MM.1S (cell line): ENCODE data around the gene COL11A2.

ENCODE experiments used
- DNase-seq: peaks from one replicate; pipeline ENCODE4 v3.0.0-alpha.2; 2015
- H2AFZ ChIP-seq: fragments of 300-600 bp; sonication (generic); 2 replicates; pipeline ENCODE4 v1.6.0; 2016; ENCODE audit warnings: antibody characterized with exemption, low read length
- H3F3A ChIP-seq: fragments of 300-600 bp; sonication (generic); 2 replicates; pipeline ENCODE4 v1.6.1; 2016; ENCODE audit warnings: mild to moderate bottlenecking, antibody characterized with exemption, low read length, moderate library complexity, mixed read lengths; ENCODE audit not compliant: insufficient read depth
- H3K27ac ChIP-seq: fragments of 300-600 bp; sonication (generic); 2 replicates; pipeline ENCODE4 v1.5.1; 2016; ENCODE audit warnings: mild to moderate bottlenecking, low read length
- H3K27me3 ChIP-seq: fragments of 300-600 bp; sonication (generic); replicated peaks from 2 replicates; pipeline ENCODE4 v1.6.0; 2016; ENCODE audit warnings: low read length; ENCODE audit not compliant: insufficient read depth
- H3K36me3 ChIP-seq: fragments of 300-600 bp; sonication (generic); replicated peaks from 2 replicates; pipeline ENCODE4 v1.6.1; 2016; ENCODE audit warnings: mild to moderate bottlenecking, low read length, mixed read lengths; ENCODE audit not compliant: insufficient read depth
- H3K4me1 ChIP-seq: fragments of 300-600 bp; sonication (generic); 2 replicates; pipeline ENCODE4 v1.6.1; 2016; ENCODE audit warnings: low read length, mixed read lengths
- H3K4me2 ChIP-seq: fragments of 300-600 bp; sonication (generic); 2 replicates; pipeline ENCODE4 v1.6.0; 2016; ENCODE audit warnings: low read depth, low read length
- H3K4me3 ChIP-seq: fragments of 300-600 bp; sonication (generic); 2 replicates; pipeline ENCODE4 v1.5.1; 2016; ENCODE audit warnings: low read length, mixed read lengths
- H3K79me2 ChIP-seq: fragments of 300-600 bp; sonication (generic); 2 replicates; pipeline ENCODE4 v1.6.1; 2016; ENCODE audit warnings: mixed run types, low read length, mixed read lengths
- H3K9ac ChIP-seq: fragments of 300-600 bp; sonication (generic); 2 replicates; pipeline ENCODE4 v1.6.1; 2016; ENCODE audit warnings: low read length, mixed read lengths
- H3K9me2 ChIP-seq: fragments of 300-600 bp; sonication (generic); replicated peaks from 2 replicates; pipeline ENCODE4 v1.6.1; 2016; ENCODE audit warnings: mild to moderate bottlenecking, low read length, mixed read lengths; ENCODE audit not compliant: insufficient read depth
- H3K9me3 ChIP-seq: fragments of 300-600 bp; sonication (generic); replicated peaks from 2 replicates; pipeline ENCODE4 v1.6.1; 2016; ENCODE audit warnings: mild to moderate bottlenecking, low read length, mixed read lengths; ENCODE audit not compliant: insufficient read depth
- H4K20me1 ChIP-seq: fragments of 300-600 bp; sonication (generic); 2 replicates; pipeline ENCODE4 v1.6.1; 2016; ENCODE audit warnings: mild to moderate bottlenecking, low read length, moderate library complexity, mixed read lengths; ENCODE audit not compliant: insufficient read depth
- EZH2 ChIP-seq: fragments of 300-600 bp; sonication (generic); optimal IDR thresholded peaks from 2 replicates; pipeline ENCODE3; 2017; ENCODE audit warnings: low read depth, mild to moderate bottlenecking, antibody characterized with exemption, low read length, mixed read lengths
- EZH2phosphoT487 ChIP-seq: fragments of 300-600 bp; sonication (generic); IDR thresholded peaks from 2 replicates; pipeline ENCODE4 v1.6.1; 2018; ENCODE audit warnings: antibody characterized with exemption, low read length
- TF ChIP-seq, protein P1 (sequence below): fragments of 300-600 bp; sonication (generic); IDR thresholded peaks from 2 replicates; pipeline ENCODE4 v1.5.1; 2016; ENCODE audit warnings: antibody characterized with exemption, low read length, mixed read lengths

COL11A2 gene

DNA sequence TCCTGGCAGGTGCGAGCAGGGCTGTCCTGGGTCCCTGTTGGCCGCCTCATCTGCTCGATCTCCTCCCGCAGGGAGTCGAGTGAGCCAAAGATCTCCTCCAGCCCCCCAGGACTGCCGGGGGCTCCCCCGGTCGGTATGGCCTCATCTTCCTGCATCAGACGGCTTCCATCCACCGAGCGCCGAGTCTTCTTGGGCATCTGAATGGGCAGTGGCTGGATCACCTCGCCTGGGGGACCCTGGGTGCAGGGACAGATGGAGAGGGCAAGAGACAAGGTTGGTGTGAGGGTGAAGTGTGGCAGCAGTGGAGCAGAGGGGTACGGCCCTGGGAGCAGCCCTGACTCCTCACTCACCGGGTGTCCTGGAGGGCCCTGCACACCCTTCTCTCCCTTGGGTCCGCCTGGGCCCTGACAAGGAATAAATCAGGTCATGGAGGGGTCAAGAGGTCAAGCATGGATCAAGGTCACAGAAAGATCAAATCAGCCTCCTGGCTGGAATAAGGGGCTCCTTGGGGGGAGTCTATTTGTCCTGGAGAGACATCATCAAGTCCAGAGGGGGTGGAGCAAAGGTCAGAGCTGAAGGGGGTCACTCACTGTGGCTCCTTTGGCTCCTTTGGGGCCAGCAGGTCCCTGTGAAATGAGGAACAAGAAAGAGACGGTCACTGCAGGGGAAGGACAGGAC is 26.5 kb downstream of the COL11A2 start:
- Histone ChIP-seq H3K4me3 (no peak overlapping the region), H3K36me3 (no peaks in the 10 kb centered on the region), H3K9me2 (no peaks in the 10 kb centered on the region), H3K9me3 (no peaks in the 10 kb centered on the region), H3K4me1 (peaks cover 6% of the 10 kb centered on the region; the same call in 1 of the 2 replicates), H3K9ac (no peak overlapping the region), H4K20me1 (no peaks in the 10 kb centered on the region), H3K4me2 (no peak overlapping the region), H3K79me2 (no peaks in the 10 kb centered on the region), H3K27ac (no peak overlapping the region), H2AFZ (no peak overlapping the region), H3K27me3 (peaks cover 24% of the 10 kb centered on the region), H3F3A (no peaks in the 10 kb centered on the region)
- no peak for DNase-seq
- TF ChIP-seq EZH2 (no peak), EZH2phosphoT487 (no peak)
- TF ChIP-seq, protein P1, sequence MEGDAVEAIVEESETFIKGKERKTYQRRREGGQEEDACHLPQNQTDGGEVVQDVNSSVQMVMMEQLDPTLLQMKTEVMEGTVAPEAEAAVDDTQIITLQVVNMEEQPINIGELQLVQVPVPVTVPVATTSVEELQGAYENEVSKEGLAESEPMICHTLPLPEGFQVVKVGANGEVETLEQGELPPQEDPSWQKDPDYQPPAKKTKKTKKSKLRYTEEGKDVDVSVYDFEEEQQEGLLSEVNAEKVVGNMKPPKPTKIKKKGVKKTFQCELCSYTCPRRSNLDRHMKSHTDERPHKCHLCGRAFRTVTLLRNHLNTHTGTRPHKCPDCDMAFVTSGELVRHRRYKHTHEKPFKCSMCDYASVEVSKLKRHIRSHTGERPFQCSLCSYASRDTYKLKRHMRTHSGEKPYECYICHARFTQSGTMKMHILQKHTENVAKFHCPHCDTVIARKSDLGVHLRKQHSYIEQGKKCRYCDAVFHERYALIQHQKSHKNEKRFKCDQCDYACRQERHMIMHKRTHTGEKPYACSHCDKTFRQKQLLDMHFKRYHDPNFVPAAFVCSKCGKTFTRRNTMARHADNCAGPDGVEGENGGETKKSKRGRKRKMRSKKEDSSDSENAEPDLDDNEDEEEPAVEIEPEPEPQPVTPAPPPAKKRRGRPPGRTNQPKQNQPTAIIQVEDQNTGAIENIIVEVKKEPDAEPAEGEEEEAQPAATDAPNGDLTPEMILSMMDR = no peak

DNA sequence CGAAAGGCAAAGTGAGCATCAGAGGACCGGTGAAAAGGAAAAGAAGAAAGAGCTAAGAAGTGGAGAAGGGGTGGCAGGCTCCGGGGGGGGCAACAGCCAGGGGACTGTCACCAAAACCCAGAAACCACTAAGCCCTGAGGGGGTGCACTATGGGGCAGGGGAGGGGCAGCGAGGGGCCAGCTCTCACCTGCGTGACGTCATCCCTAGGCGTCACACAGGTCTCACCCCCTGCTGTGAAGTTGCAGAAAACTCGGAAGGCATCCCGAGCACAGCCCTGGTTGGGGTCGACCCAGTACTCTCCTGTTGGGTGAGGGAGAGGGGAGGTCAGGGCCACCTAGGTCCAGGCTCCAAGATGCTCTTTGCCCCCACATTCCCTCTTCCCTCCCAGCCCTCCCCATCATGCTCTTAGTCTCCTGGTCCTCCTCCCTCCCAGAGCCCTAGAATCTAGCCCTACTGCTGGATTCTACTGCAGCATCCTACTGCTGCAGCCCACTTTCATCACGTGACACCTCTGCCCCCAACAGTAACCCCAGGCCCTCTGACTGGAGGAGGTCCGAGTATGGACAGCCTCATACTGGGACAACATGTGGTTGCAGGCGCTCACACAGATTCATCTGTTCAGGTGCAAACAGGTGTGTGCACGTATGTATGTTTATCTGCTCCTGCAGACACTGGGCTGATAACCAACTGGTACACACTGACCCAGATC is 27.4 kb downstream of the COL11A2 start:
- no peak for DNase-seq
- no peaks in the 10 kb centered on the region for H3K9me2 ChIP-seq
- H3K79me2 ChIP-seq = no peaks in the 10 kb centered on the region
- no peak for TF ChIP-seq EZH2
- no peak for TF ChIP-seq EZH2phosphoT487
- TF ChIP-seq, protein P1 = no peak
- H3K27me3 ChIP-seq = peaks cover 24% of the 10 kb centered on the region
- no peak overlapping the region for H3K9ac ChIP-seq
- H3K9me3 ChIP-seq = no peaks in the 10 kb centered on the region
- no peaks in the 10 kb centered on the region for H3K36me3 ChIP-seq
- H3K27ac ChIP-seq = no peak overlapping the region
- H4K20me1 ChIP-seq = no peaks in the 10 kb centered on the region
- H2AFZ ChIP-seq = no peak overlapping the region
- peaks cover 6% of the 10 kb centered on the region; the same call in 1 of the 2 replicates for H3K4me1 ChIP-seq
- no peaks in the 10 kb centered on the region for H3F3A ChIP-seq
- H3K4me3 ChIP-seq = no peak overlapping the region
- no peak overlapping the region for H3K4me2 ChIP-seq

DNA sequence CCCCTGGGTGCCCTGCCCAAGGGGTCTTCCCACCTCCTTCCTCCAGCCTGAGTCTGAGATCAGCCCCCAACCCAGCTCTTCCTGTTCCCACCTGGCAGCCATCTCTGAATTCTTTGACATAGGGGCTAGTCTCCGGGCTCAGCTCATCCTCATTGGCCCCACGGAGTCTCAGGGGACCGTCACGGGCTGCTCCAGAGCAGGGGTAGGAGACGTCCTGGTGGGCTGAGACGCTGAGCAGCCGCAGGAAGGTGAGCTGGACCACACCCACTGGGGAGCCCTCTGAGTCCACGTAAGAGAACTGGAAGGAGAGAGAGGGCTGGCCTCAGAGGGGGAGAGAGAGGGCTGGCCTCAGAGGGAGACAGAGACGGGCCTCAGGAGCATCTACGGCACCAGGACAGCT is 28.1 kb downstream of the COL11A2 start:
- no peaks in the 10 kb centered on the region for H4K20me1 ChIP-seq
- no peaks in the 10 kb centered on the region for H3K9me3 ChIP-seq
- no peak for TF ChIP-seq EZH2phosphoT487
- TF ChIP-seq EZH2 = no peak
- TF ChIP-seq, protein P1 = no peak
- H3K27me3 ChIP-seq = peaks cover 24% of the 10 kb centered on the region
- no peak overlapping the region for H2AFZ ChIP-seq
- no peak overlapping the region for H3K4me2 ChIP-seq
- H3K36me3 ChIP-seq = no peaks in the 10 kb centered on the region
- peaks cover 6% of the 10 kb centered on the region; the same call in 1 of the 2 replicates for H3K4me1 ChIP-seq
- no peak overlapping the region for H3K27ac ChIP-seq
- H3K79me2 ChIP-seq = no peaks in the 10 kb centered on the region
- H3K4me3 ChIP-seq = no peak overlapping the region
- no peak overlapping the region for H3K9ac ChIP-seq
- H3F3A ChIP-seq = no peaks in the 10 kb centered on the region
- DNase-seq = no peak
- no peaks in the 10 kb centered on the region for H3K9me2 ChIP-seq
